Glomerular visceral epithelial cell (primary cell): ENCODE data around the gene YIPF1.
A peak's percentile ranks its signal among the peaks of the same experiment; 100 is the strongest.
"Not testable (repeated sequence)": the region's sequence is repeated elsewhere in the genome, so short reads cannot be mapped to it uniquely, and the experiment has no call there.

Source experiments
- DNase-seq: peaks from one replicate; pipeline ENCODE4 v3.0.0-alpha.2; 2016; ENCODE audit errors: extremely low spot score

Gene YIPF1

DNA sequence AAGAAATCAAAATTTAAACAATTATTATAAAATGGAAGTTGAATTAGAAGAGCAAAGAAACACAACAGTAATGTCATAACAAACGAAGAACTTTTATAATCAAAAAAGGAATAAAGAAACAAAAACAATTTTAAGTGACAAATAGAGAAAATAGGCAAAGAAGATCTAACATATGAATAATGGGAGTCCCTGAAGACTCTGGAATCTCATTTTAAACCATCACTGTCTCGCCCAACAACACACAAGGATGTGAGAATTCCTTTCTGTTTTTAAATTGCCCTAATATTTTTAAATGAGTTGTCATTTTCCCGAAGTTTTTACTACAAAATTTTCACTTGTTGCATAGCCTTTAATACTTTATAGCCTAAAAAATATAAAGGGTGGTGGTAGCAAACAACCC, 47.2 kb downstream of the YIPF1 start:
- no peak for DNase-seq

- no peak for DNase-seq
These were observed 51.0 kb downstream of the YIPF1 start for GRCh38 chr1:53838654-53838974.

DNA sequence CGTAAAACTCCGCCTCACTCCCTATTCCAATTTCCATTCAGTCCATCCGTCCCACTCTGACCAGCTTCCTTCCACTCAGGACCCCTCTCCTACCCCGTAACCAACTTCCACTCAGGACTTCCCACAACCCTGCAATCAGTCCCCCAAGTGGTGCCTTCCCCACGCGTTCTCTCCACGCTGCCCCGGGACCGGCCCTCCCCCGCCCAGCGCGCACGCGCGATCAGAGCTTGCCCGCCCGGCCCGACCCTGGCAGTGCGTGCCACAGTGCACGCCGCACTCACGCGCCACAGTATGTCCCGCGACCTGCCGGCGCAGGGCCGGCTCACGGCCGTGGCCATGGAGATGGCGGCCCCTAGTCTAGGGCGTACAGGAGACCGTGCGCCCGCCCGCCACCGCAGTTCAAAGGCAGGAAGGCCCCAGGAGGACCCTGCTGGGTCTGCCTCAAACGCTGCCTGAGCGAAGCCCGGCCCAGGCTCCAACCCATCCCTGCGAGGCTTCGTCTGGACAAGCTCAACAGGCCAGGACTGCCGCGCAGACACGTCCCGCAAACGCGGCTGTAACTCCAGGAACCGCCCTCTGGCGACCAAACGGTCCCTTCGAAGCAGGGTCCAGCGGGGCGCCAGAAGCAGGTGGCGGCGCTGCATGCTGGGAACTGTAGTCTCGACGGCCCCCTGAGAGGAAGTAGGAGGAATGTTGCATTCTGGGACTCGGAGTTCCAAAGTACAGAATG, 51.5 kb downstream of the YIPF1 start, which contains the start of gene NDC1:
NDC1 (minus strand) TSS at position 373 of the 730 bp plus-strand sequence; CDS start at position 338, 35 bp downstream.
- DNase-seq, result peak; percentile 94

DNA sequence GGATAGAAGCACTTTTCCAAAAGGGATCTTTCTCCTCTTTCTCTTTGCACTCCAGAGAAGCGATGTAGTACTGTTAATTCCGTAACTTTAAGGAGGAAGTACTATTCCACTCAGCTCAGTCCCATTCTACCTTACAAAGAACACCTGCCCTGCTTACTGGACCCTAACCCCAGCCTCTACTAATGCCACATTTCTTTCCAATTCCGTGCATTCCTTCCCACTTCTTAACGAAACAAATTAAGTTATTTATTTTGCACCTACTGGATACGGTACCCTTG, 52.0 kb downstream of the YIPF1 start:
- no peak for DNase-seq

DNA sequence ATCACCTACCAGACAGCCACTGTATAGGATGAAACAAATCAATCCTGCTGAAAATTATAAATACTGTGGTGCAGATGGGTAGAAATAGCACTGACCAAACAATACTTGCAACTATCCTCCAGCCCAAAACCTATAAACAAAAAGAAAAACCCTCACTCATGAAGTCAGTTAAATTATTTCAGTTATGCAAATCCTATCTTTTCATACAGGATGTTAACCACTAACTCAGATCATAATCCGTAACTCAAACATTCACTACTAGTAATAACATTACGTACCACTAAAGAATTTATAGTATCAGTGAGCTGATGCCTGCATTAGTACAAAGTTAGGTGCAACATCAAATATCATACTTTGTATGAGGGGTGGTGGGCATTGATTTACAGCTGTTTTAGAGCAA, 54.1 kb downstream of the YIPF1 start:
- DNase-seq, result peak; percentile 32

DNA sequence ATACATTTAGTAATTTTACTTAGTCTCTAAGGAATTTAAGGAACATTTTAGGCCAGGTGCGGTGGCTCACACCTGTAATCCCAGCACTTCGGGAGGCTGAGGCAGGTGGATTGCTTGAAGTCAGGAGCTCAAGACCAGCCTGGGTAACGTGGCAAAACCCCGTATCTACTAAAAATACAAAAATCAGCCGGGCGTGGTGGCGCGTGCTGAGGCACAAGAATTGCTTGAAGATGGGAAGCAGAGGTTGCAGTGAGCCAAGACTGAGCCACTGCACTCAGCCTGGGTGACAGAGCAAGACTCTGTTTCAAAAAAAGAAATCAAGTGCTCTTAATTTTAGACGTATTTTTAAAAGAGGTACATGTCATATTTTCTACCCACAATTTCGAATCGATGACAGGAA, 54.8 kb downstream of the YIPF1 start:
- no peak for DNase-seq

DNA sequence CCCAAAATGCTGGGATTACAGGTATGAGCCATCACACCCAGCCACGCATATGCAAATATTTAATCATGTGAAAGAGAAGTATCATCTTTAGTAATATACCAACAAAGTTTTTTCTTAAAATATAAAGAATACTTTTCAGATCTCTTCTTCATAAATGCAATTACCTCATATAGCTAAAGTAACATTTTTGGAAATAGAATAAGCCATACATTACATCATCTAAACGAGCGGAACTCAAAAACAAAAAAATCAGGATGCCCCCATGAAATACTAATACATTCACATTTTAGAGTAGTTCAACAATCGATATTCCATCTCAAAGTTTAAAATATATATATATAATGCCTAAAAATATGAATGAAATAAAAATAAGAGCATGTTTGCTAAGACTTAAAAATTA, 56.2 kb downstream of the YIPF1 start:
- no peak for DNase-seq

GRCh38 chr1:53826367-53826766, 63.2 kb downstream of the YIPF1 start:
- DNase-seq, result no peak

GRCh38 chr1:53825306-53825705, 64.3 kb downstream of the YIPF1 start:
- DNase-seq, result no peak

GRCh38 chr1:53822931-53823330, 66.7 kb downstream of the YIPF1 start:
- no peak for DNase-seq

DNA sequence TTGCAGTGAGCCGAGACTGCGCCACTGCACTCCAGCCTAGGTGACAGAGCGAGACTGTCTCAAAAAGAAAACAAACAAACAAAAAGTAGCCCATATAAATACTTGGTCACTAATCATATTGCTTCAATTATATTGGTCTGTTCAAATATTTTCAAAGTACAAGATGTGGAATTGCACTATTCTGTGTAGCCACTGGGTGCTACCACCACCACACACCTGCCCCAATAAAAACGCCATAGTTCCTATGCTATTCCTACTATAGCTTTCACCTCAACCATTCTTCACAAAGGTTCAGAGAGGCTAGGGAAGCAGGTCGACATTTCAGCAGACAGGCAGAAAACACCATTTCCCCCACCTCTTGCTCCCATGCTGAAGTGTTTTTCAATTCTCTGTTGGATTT, 68.2 kb downstream of the YIPF1 start:
- no peak for DNase-seq

GRCh38 chr1:53819387-53819786, 70.2 kb downstream of the YIPF1 start:
- no peak for DNase-seq

DNA sequence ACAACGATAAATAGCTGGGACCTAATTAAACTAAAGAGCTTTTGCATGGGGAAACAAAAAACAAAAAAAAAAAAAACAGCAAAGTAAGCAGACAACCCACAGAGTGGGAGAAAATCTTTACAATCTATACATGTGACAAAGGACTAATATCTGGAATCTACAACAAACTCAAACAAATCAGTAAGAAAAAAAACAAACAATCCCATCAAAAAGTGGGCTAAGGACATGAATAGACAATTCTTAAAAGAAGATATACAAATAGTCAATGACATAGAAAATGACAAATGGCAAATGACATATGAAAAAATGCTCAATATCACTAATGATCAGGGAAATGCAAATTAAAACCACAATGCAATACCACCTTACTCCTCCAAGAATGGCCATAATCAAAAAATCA, 73.0 kb downstream of the YIPF1 start:
- DNase-seq, result not testable (repeated sequence)

- DNase-seq, result not testable (repeated sequence)
These were observed 74.1 kb downstream of the YIPF1 start for GRCh38 chr1:53815484-53815883.

GRCh38 chr1:53811414-53811851, 78.2 kb downstream of the YIPF1 start:
- DNase-seq, result peak; percentile 30

GRCh38 chr1:53810497-53810896, 79.1 kb downstream of the YIPF1 start:
- DNase-seq, result no peak

- DNase-seq, result no peak
These were observed 79.6 kb downstream of the YIPF1 start for GRCh38 chr1:53810007-53810406.

GRCh38 chr1:53807916-53808315, 81.7 kb downstream of the YIPF1 start:
- no peak for DNase-seq

DNA sequence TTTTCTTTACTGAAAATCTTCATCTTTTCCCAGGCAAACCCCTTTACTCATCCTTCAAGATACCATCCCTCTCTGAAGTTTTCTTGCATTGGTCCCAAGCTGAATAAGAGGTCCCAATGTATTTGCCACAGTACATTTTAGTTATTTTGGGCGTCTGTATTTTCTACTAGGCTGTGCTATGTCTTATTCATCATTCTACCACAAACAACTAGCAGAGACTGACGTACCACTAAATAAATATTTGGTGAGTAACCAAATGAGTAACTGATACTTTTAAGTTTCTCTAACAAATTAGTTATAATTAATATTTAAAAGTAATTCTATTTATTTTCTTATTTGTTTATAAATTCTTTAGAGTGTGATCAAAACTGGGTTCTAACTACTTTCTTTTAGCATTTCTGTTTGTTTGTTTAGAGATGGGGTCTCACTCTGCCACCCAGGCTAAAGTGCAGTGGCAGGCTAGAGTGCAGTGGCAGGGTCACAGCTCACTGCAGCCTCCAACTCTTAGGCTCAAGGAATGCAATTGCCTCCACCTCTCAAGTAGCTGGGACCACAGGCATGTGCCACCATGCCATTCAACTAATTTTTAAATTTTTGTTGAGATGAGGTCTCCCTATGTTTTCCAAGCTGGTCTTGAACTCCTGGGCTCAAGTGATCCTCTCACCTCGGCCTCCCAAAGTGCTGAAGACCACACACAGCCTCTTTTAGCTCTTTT, 84.6 kb downstream of the YIPF1 start:
- no peak for DNase-seq

GRCh38 chr1:53804181-53804580, 85.4 kb downstream of the YIPF1 start:
- DNase-seq, result no peak
